Loucy (cell line): ENCODE data around the gene TNFSF9.
"Not testable (repeated sequence)": the region's sequence is repeated elsewhere in the genome, so short reads cannot be mapped to it uniquely, and the experiment has no call there.

ENCODE experiments used
- CTCF ChIP-seq: fragments of 200-600 bp; sonication (generic); conservative IDR thresholded peaks from 2 replicates; pipeline ENCODE4 v1.5.1; 2014; ENCODE audit warnings: mild to moderate bottlenecking, antibody characterized with exemption, low read length
- EZH2phosphoT487 ChIP-seq: fragments of 200-600 bp; IDR thresholded peaks from 2 replicates; pipeline ENCODE4 v1.6.1; 2018; ENCODE audit warnings: antibody characterized with exemption, mild to moderate bottlenecking, moderate library complexity, borderline replicate concordance

GRCh38 chr19:6508028-6508771 is 22.6 kb upstream of the TNFSF9 start:
- TF ChIP-seq CTCF, EZH2phosphoT487: not testable (repeated sequence)
